Osteocyte (in vitro differentiated cells): ENCODE measurements around the gene COL4A1. TPM values are rescaled to one million over a fixed set of nuclear protein-coding genes. Genes with fewer than 3 reads are reported as not detected.

ENCODE experiments used
- DNase-seq: peaks from one replicate; pipeline ENCODE4 v3.0.0; 2021; ENCODE audit warnings: mixed read lengths; ENCODE audit not compliant: unreplicated experiment; ENCODE audit errors: extremely low spot score
- H3K27ac Mint-ChIP-seq: one replicate; pipeline ENCODE4 v1.8.0; 2021; ENCODE audit warnings: mild to moderate bottlenecking, mixed read lengths; ENCODE audit not compliant: unreplicated experiment
- H3K27me3 Mint-ChIP-seq: one replicate; pipeline ENCODE4 v1.8.0; 2021; ENCODE audit warnings: mixed read lengths; ENCODE audit not compliant: unreplicated experiment
- H3K36me3 Mint-ChIP-seq: one replicate; pipeline ENCODE4 v1.8.0; 2021; ENCODE audit warnings: mixed read lengths; ENCODE audit not compliant: unreplicated experiment
- H3K4me1 Mint-ChIP-seq: one replicate; pipeline ENCODE4 v1.8.0; 2021; ENCODE audit warnings: mixed read lengths; ENCODE audit not compliant: unreplicated experiment
- H3K4me3 Mint-ChIP-seq: one replicate; pipeline ENCODE4 v1.8.0; 2021; ENCODE audit warnings: mild to moderate bottlenecking, moderate library complexity, mixed read lengths; ENCODE audit not compliant: unreplicated experiment
- H3K9me3 Mint-ChIP-seq: one replicate; pipeline ENCODE4 v1.8.0; 2021; ENCODE audit warnings: mixed read lengths; ENCODE audit not compliant: unreplicated experiment
- long read RNA-seq: library from polyadenylated mRNA; unstranded; transcript quantifications from one replicate; pipeline ENCODE4 v2.0.0, GENCODE V29; 2021
- total RNA-seq: library from RNA; stranded (reverse); gene quantifications from 2 replicates; pipeline ENCODE4 v1.2.1, GENCODE V29; 2021
- TF ChIP-seq, protein P1 (sequence below): fragments of 200-600 bp; sonication (generic); IDR thresholded peaks from 2 replicates; pipeline ENCODE4 v1.5.0; 2021; ENCODE audit warnings: antibody characterized with exemption, mild to moderate bottlenecking, moderate library complexity

Gene COL4A1
- total RNA-seq = 3,181 and 3,589 TPM in 2 replicates
- long read RNA-seq, full-length matches to known transcripts = 57 of 2,326 reads
- long read RNA-seq, partial matches to known transcripts = 2,212 of 2,326 reads
- long read RNA-seq, other reads (novel, unspliced or antisense) = 57 of 2,326 reads

DNA sequence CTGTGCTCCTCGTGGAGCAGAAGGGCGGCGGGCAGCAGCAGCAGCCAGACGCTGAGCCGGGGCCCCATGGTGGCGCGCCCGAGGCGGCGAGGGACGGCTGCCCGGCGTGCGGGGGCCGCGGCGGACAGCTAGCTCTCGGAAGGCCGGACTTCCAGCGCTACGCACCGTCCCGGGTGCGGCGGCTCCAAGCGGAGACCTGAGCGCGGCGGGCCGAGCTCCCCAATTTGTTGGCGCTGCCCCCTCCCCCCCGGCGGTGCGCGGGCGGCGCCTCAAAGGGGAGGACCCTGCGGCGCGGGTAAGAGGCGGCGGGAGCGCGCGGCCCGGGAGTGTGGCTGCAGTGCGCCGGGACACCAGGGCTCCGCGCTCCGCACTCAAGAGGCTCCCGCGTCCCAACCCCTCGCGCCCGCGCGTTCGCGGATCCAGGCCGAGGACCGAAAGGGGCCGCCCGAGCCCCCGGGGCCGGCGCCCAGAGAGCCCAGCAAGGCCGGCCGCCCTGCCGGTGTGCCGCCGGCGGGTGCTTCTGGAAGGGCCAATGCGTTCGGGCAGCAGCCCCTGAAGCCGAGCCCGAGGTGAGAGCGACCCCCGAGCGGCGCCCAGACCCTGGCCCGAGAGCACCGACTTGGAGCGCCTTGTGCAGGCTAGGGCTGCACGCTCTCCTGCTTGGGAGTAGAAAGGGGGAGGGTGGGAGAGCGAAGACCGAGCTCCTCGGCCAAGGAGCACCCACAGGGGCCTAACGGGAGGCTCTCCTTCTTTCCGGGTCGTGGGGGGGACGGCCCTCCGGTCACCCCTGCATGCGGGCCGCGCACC lies at the start of gene COL4A1, which contains the start of gene COL4A2:
TSS of gene COL4A1 (minus strand) at position 198 of the 807 bp plus-strand sequence. CDS start at position 68, 130 bp downstream.
TSS of gene COL4A2 (plus strand) at position 325 of the 807 bp plus-strand sequence. CDS start 620 bp downstream, outside the sequence.
- H3K4me1 Mint-ChIP-seq = peaks cover 59% of the 10 kb centered on the region
- DNase-seq = peak; percentile 95
- TF ChIP-seq, protein P1, sequence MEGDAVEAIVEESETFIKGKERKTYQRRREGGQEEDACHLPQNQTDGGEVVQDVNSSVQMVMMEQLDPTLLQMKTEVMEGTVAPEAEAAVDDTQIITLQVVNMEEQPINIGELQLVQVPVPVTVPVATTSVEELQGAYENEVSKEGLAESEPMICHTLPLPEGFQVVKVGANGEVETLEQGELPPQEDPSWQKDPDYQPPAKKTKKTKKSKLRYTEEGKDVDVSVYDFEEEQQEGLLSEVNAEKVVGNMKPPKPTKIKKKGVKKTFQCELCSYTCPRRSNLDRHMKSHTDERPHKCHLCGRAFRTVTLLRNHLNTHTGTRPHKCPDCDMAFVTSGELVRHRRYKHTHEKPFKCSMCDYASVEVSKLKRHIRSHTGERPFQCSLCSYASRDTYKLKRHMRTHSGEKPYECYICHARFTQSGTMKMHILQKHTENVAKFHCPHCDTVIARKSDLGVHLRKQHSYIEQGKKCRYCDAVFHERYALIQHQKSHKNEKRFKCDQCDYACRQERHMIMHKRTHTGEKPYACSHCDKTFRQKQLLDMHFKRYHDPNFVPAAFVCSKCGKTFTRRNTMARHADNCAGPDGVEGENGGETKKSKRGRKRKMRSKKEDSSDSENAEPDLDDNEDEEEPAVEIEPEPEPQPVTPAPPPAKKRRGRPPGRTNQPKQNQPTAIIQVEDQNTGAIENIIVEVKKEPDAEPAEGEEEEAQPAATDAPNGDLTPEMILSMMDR = no peak
- H3K27ac Mint-ChIP-seq = peak within 1 kb of the TSS; percentile 100
- no peaks in the 10 kb centered on the region for H3K9me3 Mint-ChIP-seq
- H3K27me3 Mint-ChIP-seq = no peaks in the 10 kb centered on the region
- H3K36me3 Mint-ChIP-seq = peaks cover 65% of the 10 kb centered on the region
- peak within 1 kb of the TSS; percentile 99 for H3K4me3 Mint-ChIP-seq

DNA sequence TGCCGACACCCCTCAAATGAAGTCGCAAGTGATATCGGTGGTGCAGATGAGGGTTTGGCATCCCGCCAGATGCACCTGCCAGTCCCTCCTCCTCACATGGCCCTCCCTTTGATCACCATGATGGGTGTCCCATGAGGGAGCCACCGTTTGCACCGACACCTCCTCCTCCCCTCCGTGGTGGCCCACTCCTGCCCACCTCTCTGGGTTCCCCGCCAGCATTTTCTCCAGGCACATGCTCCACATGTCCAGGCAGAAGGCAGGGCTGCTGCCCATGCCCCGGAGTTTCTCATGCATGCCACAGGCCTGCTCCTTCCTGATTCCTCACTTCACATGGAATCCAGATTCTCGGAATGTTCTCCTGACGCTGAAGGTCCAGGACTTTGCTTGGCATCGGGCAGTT lies 49.4 kb upstream of the COL4A1 start:
- Mint-ChIP-seq H3K36me3 (peaks cover 31% of the 10 kb centered on the region), H3K4me3 (no peak overlapping the region), H3K27me3 (no peaks in the 10 kb centered on the region), H3K9me3 (no peaks in the 10 kb centered on the region), H3K27ac (peak overlapping the region; percentile 79), H3K4me1 (peaks cover 78% of the 10 kb centered on the region)
- DNase-seq = no peak
- TF ChIP-seq, protein P1 = no peak

DNA sequence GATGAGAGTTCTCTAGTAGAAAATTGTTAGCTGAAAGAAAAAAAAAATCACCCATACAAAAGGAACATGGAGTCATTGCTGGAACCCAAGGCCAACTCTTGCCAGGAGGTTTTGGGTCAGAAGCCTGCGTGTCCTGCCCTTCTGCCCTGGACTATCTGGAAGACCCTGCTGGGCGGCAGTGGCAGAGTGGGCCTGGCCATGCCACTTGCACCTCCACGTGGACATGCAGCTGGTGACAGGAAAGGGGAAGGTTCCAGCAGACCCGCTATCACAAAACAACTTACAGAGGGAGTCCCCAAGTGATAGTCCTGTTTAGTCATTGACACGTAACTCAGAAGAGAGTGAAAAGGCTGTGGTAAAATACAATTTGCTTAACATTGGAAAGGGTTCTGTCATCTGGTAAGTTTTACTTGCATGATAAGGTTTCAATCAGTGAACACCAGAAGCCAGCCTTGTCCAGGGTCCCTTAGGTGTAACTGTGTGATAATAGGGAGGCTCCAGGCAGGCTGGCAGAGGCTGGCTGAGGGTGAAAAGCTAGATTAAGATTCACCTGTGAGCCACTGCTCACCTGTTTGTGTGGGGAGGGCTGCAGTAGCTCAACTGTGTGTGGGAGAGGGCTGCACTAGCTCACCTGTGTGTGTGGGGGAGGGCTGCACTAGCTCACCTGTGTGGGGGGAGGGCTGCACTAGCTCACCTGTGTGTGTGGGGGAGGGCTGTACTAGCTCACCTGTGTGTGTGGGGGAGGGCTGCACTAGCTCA lies 47.9 kb upstream of the COL4A1 start:
- Mint-ChIP-seq H3K36me3 (peaks cover 37% of the 10 kb centered on the region), H3K4me1 (peaks cover 75% of the 10 kb centered on the region), H3K4me3 (no peak overlapping the region), H3K9me3 (no peaks in the 10 kb centered on the region), H3K27me3 (no peaks in the 10 kb centered on the region), H3K27ac (peak overlapping the region; percentile 82)
- TF ChIP-seq, protein P1 = no peak
- no peak for DNase-seq

DNA sequence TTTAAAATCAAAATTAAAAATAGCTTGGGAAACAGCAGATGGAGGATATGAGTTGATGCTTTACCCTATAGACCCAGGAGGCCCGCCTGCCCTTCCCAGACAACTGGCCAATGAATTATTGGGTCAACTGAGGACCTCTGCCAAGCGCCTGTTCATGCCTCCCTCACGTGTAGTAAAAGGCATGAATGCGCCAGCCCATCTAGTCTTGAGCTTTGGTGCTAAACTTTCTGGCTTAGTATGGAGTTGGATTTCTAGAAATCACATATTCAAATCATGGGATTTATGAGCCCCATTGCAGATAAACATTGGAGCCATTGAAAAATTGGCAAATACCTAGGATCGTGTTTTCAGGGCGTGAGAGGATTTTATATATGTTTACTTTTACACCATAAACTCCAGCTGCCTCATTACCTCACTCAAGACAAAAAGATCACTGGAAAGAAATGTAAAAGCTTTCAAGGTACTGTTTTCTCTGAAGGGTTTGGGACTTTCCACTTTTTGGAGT lies 47.2 kb upstream of the COL4A1 start:
- H3K4me1 Mint-ChIP-seq = peaks cover 74% of the 10 kb centered on the region
- TF ChIP-seq, protein P1 = no peak
- no peaks in the 10 kb centered on the region for H3K27me3 Mint-ChIP-seq
- H3K9me3 Mint-ChIP-seq = no peaks in the 10 kb centered on the region
- no peak for DNase-seq
- H3K27ac Mint-ChIP-seq = peak overlapping the region; percentile 82
- H3K36me3 Mint-ChIP-seq = peaks cover 33% of the 10 kb centered on the region
- H3K4me3 Mint-ChIP-seq = no peak overlapping the region
